Hematopoietic multipotent progenitor cell treated with erythropoietin and hydrocortisone succinate and interleukin-3 and kit ligand, for 8 days (in vitro differentiated cells): ENCODE data around the gene IQCH.
A peak's percentile ranks its signal among the peaks of the same experiment; 100 is the strongest.

Source experiments
- DNase-seq: peaks from one replicate; pipeline ENCODE4 v3.0.0-alpha.2; 2015

Gene IQCH

GRCh38 chr15:67545864-67546263 is 291.3 kb downstream of the IQCH start:
- no peak for DNase-seq

DNA sequence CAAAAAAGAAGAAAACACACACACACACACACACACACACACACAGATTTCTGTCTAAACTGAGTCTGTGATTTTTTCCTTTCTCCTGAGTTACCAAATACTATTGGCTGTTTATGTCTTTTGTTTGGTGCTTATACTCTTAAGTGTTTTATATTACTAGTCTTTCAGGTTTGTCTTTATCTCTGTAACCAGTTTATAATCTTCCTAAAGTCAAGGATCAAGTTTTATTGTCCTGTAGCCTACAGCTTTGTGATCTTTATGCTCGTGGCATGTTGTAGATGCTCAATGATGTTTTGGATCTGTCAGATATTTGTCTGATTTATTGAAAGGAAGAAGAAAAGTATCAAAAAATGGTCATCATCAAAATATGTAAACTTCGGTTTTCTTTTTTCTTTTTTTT is 292.5 kb downstream of the IQCH start:
- DNase-seq, result no peak

DNA sequence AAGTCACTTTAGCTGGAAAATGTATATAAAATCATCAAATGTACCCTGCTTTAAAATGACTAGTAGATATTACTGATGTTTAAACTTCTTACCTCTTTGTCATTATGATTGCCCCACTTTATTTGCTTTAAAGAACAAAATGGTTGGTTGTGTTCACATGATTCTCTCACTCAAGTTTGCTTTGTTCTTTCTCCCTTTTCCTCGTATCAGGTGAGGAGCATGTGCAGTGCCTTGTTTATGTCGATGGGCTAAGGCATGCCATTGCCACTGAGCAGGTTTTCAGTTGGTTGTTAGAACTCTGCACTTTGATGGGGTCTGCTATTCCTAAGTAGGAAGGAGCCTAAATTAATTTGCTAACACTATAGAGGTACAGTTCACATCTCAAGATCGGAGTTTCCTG is 293.2 kb downstream of the IQCH start:
- DNase-seq, result no peak

- DNase-seq, result no peak
Measured at GRCh38 chr15:67548236-67548852, 293.8 kb downstream of the IQCH start.

- peak; percentile 30 for DNase-seq
Measured at GRCh38 chr15:67548862-67549651, 294.5 kb downstream of the IQCH start.

- no peak for DNase-seq
Measured at GRCh38 chr15:67549736-67550135, 295.1 kb downstream of the IQCH start.

DNA sequence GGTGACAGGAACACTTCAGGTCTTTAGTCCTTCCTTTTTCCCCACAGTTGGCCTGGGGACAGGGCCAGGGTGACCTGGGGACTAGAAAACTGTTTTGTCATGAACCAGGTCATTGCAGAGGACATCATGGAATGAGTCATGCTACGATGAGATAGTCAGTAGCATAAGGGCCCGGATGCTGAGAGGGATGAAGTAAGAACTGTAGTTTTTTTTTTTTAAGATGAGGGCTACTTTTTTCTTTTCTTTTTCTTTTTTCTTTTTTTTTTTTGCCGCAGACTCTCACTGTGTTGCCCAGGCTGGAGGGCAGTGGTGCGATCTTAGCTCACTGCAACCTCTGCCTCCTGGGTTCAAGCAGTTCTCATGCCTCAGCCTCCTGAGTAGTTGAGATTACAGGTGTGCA is 295.9 kb downstream of the IQCH start:
- DNase-seq, result peak; percentile 8

DNA sequence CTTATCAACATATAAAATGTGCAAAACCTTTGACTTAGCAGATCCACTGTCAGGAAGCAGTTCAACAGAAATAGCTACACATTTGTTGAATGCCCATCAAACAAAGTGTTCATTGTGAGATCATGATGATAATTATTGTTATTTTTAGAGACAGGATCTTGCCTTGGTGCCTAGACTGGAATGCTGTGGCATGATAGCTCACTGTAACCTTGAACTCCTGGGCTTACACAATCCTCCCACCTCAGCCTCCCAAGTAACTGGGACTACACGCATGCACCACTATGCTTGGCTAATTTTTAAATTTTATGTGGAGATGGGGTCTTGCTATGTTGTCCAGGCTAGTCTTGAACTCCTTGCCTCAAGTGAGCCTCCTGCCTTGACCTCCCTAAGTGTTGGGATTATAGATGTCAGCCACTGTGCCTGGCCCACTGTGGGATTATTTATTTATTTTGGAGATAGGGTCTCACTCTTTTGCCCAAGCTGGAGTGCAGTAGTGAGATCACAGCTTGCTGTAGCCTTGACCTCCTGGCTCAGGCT is 296.7 kb downstream of the IQCH start:
- no peak for DNase-seq
